ENCODE results near the gene SIRT2. TPM values are rescaled to one million over a fixed set of nuclear protein-coding genes. Genes with fewer than 3 reads are reported as not detected.
A peak's percentile ranks its signal among the peaks of the same experiment; 100 is the strongest.
"Not testable (repeated sequence)": the region's sequence is repeated elsewhere in the genome, so short reads cannot be mapped to it uniquely, and the experiment has no call there.

Gene SIRT2
- total RNA-seq, 2 donors from 2014 or later = 60.9 to 87.3 TPM

DNA sequence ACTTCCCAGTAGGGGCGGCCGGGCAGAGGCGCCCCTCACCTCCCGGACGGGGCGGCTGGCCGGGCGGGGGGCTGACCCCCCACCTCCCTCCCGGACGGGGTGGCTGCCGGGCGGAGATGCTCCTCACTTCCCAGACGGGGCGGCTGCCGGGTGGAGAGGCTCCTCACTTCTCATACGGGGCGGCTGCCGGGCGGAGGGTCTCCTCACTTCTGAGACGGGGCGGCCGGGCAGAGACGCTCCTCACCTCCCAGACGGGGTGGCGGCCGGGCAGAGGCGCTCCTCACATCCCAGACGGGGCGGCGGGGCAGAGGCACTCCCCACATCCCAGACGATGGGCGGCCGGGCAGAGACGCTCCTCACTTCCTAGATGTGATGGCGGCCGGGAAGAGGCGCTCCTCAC lies 43.7 kb downstream of the SIRT2 start:
- H3K36me3 Mint-ChIP-seq; H3K4me3 Mint-ChIP-seq; H3K9me3 Mint-ChIP-seq; DNase-seq (ENCODE audit: low spot score); H3K27ac Mint-ChIP-seq; H3K27me3 Mint-ChIP-seq; ATAC-seq: not testable (repeated sequence)
- peaks cover 30 to 34% of the 10 kb centered on the region in 2 donors for H3K4me1 Mint-ChIP-seq (ENCODE audit: low read depth in 2 of 2)

- not testable (repeated sequence) for H3K27me3 Mint-ChIP-seq
These were observed 44.5 kb downstream of the SIRT2 start for GRCh38 chr19:38854961-38855360.

DNA sequence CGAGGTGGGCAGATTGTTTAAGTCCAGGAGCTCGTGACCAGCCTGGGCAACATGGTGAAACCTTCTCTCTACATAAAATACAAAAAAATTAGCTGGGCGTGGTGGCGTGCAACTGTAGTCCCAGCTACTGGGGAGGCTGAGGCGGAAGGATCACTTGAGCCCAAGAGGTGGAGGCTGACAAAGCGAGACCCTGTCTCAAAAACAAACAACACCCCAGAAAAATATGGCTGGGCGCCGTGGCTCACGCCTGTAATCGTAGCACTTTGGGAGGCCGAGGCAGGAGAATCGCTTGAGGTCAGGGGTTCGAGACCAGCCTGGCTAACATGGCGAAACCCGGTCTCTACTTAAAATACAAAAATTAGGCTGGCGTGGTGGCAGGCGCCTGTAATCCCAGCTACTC lies 46.2 kb downstream of the SIRT2 start:
- ATAC-seq = no peak
- H3K4me1 Mint-ChIP-seq (ENCODE audit: low read depth in 2 of 2) = peaks cover 39 to 46% of the 10 kb centered on the region in 2 donors
- peak overlapping the region; percentile 98 for H3K27ac Mint-ChIP-seq

More at GRCh38 chr19:38854961-38855360, 44.5 kb downstream of the SIRT2 start:
- H3K27ac Mint-ChIP-seq; ATAC-seq; H3K36me3 Mint-ChIP-seq; DNase-seq (ENCODE audit: low spot score); H3K4me3 Mint-ChIP-seq; H3K9me3 Mint-ChIP-seq: not testable (repeated sequence)
- peaks cover 33 to 36% of the 10 kb centered on the region in 2 donors for H3K4me1 Mint-ChIP-seq (ENCODE audit: low read depth in 2 of 2)

GRCh38 chr19:38852231-38853044 lies 47.0 kb downstream of the SIRT2 start:
- Mint-ChIP-seq H3K27me3 (no peaks in the 10 kb centered on the region), H3K4me3 (peak overlapping the region; percentile 92), H3K9me3 (no peaks in the 10 kb centered on the region), H3K4me1 (ENCODE audit: low read depth in 2 of 2) (peaks cover 41 to 49% of the 10 kb centered on the region in 2 donors), H3K27ac (peak overlapping the region; percentile 98), H3K36me3 (peaks cover 9% of the 10 kb centered on the region)
- ATAC-seq (peak in 1 of 2 donors; percentile 2), DNase-seq (ENCODE audit: low spot score) (peak; percentile 85)

More for the DNA sequence above, 46.2 kb downstream of the SIRT2 start:
- H3K27me3 Mint-ChIP-seq = no peaks in the 10 kb centered on the region
- peak overlapping the region; percentile 92 for H3K4me3 Mint-ChIP-seq
- H3K36me3 Mint-ChIP-seq = peaks cover 9% of the 10 kb centered on the region
- H3K9me3 Mint-ChIP-seq = no peaks in the 10 kb centered on the region
- DNase-seq (ENCODE audit: low spot score) = no peak

GRCh38 chr19:38851622-38852230 lies 47.7 kb downstream of the SIRT2 start:
- Mint-ChIP-seq H3K4me3 (peak overlapping the region; percentile 95), H3K4me1 (ENCODE audit: low read depth in 2 of 2) (peaks cover 44 to 49% of the 10 kb centered on the region in 2 donors), H3K27me3 (no peaks in the 10 kb centered on the region), H3K27ac (peak overlapping the region; percentile 98), H3K36me3 (peaks cover 9% of the 10 kb centered on the region), H3K9me3 (no peaks in the 10 kb centered on the region)
- DNase-seq (ENCODE audit: low spot score) (peak; percentile 96), ATAC-seq (peak; percentile 34 to 54)

DNA sequence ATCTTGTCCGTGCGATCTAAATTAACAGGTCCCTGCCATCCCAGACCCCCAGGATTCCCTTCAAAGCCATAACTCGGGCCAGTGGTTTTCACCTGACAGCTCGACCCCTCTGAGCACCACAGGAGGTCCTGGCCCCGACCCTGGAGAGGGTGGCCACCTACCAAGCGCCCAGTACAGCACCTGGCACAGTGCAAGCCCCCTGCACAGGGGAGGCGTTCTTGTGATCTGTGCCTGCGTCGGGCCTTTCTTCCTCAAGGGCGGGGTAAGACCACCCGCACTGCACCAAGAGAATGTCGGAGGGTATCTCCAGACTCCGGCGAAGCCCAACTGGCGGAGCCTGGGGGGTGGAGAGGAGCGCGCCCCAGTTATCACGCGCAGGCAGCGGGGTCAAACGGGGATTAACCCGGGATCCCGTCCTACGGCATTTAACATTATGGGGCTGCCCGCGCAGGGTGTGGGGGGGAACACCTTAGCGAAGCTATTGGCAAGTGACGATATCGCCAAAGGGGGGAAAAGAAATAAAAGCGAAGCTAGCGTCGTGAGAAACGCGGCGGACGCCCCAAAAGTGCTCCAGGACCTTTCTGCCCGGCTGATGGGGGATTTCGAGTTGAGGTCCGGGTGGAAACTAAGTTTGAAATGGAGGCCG lies 48.3 kb downstream of the SIRT2 start:
- DNase-seq (ENCODE audit: low spot score) (no peak), ATAC-seq (no peak)
- Mint-ChIP-seq H3K4me3 (peak overlapping the region; percentile 95), H3K4me1 (ENCODE audit: low read depth in 2 of 2) (peaks cover 42 to 50% of the 10 kb centered on the region in 2 donors), H3K9me3 (no peaks in the 10 kb centered on the region), H3K36me3 (peaks cover 12% of the 10 kb centered on the region), H3K27me3 (no peaks in the 10 kb centered on the region), H3K27ac (peak overlapping the region; percentile 98)

DNA sequence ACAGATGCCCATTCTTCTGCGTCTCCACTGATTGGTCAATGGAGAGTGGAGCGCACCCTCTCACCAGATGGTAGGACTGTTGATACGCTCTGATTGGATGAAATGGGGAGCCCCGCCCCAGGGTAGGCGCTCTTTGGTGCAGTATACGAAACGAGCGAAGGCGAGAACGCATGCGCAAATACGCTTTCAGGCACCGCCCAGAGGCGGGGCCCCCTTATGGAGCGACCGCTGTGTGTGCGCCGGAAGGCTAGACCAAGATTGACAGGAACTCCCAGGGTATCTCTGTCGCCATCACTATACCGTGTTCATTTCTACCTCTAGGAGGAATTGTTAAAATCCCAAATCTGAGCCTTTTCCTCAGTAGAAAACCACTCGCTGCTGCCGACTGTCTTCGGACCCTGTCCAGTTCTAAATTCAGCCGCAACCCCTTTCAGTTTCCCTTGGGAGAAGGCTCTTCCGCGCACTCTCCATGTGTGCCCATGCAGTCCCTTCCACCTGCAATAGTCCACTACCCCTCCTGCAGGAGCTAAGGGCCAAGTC lies 48.9 kb downstream of the SIRT2 start:
- peak overlapping the region; percentile 98 for H3K27ac Mint-ChIP-seq
- H3K4me3 Mint-ChIP-seq = peak overlapping the region; percentile 95
- peaks cover 48 to 56% of the 10 kb centered on the region in 2 donors for H3K4me1 Mint-ChIP-seq (ENCODE audit: low read depth in 2 of 2)
- H3K9me3 Mint-ChIP-seq = no peaks in the 10 kb centered on the region
- peak; percentile 100 for DNase-seq (ENCODE audit: low spot score)
- no peaks in the 10 kb centered on the region for H3K27me3 Mint-ChIP-seq
- peak; percentile 86 to 88 for ATAC-seq
- H3K36me3 Mint-ChIP-seq = peaks cover 18% of the 10 kb centered on the region

DNA sequence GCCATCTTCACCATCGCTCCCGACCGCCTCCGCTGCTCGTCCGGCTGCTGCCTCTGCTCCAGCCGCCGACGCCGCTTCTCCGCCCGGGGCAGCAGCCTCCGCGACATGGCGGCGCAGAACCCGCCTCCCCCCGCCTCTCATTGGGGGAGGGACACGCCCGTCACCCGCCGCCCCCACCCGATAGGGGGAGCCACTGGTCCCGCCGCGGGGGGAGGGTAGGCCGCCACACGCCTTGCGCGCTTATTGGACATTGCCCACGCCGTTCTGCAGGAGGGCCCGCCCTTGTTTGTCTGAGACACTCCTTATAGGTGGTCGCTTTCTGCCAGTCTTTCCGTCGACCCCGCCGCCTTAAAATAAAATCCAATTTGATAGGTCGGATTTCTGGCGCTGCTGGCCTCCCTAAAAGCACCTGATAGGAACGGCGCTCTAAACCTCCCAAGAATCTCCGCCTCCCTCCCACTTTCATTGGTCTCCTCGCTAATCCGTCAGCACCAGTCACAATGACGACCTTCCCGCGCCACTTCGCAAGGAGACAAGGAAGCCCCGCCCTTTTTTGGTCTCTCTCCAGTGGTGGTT lies 49.5 kb downstream of the SIRT2 start, which contains the start of gene HNRNPL:
Gene HNRNPL, minus strand, starts transcription at position 127 of the 576 bp plus-strand sequence. Its CDS starts 20 bp downstream, at position 107.
- Mint-ChIP-seq H3K27ac (peak within 1 kb of the TSS; percentile 98), H3K4me3 (peak within 1 kb of the TSS; percentile 95), H3K4me1 (ENCODE audit: low read depth in 2 of 2) (peaks cover 51 to 60% of the 10 kb centered on the region in 2 donors), H3K36me3 (peaks cover 22% of the 10 kb centered on the region), H3K27me3 (no peaks in the 10 kb centered on the region), H3K9me3 (no peaks in the 10 kb centered on the region)
- ATAC-seq (peak; percentile 83 to 85), DNase-seq (ENCODE audit: low spot score) (peak; percentile 100)

DNA sequence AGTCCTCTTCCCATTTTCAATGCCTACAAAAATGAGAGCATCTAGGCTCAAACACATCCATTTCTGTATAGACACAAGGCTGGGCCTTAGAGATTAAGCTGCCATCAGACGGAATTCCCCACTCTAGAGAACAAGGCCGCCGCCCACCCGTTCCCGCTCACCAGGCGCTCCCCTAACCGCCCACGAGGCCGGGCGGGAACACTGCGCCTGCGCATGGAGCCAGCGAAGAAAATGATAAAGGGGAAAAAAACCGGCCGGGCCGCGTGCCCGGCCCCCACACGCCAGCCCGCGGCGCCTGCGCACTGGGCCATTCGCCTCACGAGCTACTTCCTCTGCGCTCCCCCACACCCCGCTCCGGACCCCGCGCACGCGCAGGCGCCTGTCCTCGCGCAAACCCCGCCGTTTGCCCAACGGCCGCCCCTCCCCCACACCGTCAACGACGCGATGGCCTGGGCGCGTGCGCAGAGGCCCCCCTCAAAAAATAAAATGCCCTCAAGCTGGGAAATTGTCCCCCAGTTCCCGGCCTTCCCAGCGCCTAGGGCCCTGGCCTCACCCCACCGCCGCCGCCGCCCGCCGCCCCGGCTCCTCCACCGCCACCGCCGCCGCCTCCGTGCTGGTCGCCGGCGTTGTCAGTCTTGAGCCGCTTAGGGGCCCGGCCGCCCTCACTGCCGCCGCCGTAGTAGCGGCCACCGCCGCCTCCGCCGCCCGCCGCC lies 50.1 kb downstream of the SIRT2 start:
- peak overlapping the region; percentile 98 for H3K27ac Mint-ChIP-seq
- ATAC-seq = peak; percentile 53 to 69
- peak; percentile 100 for DNase-seq (ENCODE audit: low spot score)
- peaks cover 28% of the 10 kb centered on the region for H3K36me3 Mint-ChIP-seq
- H3K27me3 Mint-ChIP-seq = no peaks in the 10 kb centered on the region
- peak overlapping the region; percentile 95 for H3K4me3 Mint-ChIP-seq
- peaks cover 55 to 65% of the 10 kb centered on the region in 2 donors for H3K4me1 Mint-ChIP-seq (ENCODE audit: low read depth in 2 of 2)
- H3K9me3 Mint-ChIP-seq = no peaks in the 10 kb centered on the region

DNA sequence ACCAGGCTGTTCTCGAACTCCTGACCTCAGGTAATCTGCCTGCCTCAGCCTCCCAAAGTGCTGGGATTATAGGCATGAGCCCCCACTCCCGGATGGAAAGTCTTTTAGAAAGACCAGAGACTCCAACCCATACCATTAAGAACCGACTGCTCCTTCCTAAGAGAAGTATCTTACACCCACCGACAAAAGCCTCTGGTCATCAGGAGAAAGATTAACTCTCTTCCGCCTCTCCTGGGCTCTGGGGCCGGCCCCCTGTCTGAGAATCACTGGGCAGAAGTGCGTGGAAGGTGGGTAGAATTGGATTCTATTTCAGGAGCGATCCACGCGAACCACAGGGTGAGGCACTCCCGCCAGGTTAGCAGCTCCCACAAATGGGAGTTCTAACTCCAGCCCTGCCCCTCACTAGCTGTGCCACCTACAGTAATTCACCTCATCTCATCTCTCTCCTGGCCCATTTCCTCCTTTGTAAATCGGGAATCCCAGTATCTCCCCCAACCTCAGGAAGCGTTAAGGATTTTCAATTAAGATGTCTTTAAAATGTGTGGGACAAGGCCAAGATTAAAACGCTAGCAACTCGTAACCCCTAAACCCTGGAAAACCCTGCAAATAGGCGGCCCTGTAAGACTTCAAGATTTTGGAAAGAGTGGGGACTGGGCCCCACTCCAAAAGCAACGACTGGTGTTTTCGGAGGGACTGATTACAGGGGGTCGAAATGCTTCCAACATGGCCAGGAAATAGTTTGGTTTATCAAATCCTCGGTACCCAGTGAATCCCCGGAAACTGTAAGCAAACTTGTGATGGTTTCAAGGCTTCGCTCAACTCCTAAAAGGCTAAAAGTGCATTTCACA lies 50.9 kb downstream of the SIRT2 start:
- Mint-ChIP-seq H3K36me3 (peaks cover 36% of the 10 kb centered on the region), H3K4me1 (ENCODE audit: low read depth in 2 of 2) (peaks cover 63 to 73% of the 10 kb centered on the region in 2 donors), H3K27me3 (no peaks in the 10 kb centered on the region), H3K9me3 (no peaks in the 10 kb centered on the region), H3K27ac (peak overlapping the region; percentile 98), H3K4me3 (peak overlapping the region; percentile 95)
- ATAC-seq (no peak), DNase-seq (ENCODE audit: low spot score) (no peak)

GRCh38 chr19:38846097-38846496 lies 53.3 kb downstream of the SIRT2 start:
- H3K27ac Mint-ChIP-seq = peak overlapping the region; percentile 98
- H3K9me3 Mint-ChIP-seq = no peaks in the 10 kb centered on the region
- H3K4me3 Mint-ChIP-seq = peak overlapping the region; percentile 48
- DNase-seq (ENCODE audit: low spot score) = no peak
- H3K4me1 Mint-ChIP-seq (ENCODE audit: low read depth in 2 of 2) = peaks cover 70 to 76% of the 10 kb centered on the region in 2 donors
- H3K27me3 Mint-ChIP-seq = no peaks in the 10 kb centered on the region
- no peak for ATAC-seq
- peaks cover 44% of the 10 kb centered on the region for H3K36me3 Mint-ChIP-seq

DNA sequence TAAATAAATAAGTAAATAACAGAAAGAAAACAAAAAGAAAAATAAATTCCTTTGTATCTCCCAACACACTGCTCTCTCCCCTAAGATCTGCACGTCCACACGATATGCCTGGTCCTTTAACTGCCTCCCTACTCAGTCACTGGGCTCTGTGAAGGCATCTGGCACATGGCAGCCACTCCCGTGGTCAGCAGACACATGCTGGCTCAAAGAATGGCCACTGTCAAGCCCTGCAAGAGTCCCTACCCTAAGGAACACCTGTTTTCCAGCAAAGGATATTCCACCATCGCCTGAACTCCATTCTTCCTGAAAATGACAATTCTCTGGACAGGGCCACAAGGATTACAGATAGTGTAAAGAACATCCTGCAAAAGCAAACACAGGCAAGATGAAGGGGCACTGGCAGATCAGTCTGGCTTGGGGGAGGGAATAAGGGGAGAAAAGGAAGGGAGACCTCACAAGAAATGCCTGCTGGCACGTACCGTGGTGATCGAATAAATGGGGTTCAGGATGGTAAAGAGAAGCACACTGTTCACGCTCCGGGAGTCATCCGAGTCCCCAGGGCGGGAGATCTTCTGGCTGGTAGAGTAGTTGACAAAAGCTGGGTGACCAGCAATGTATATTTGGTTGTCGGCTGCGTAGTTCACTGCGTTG lies 53.9 kb downstream of the SIRT2 start:
- H3K27ac Mint-ChIP-seq = peak overlapping the region; percentile 98
- ATAC-seq (no peak), DNase-seq (ENCODE audit: low spot score) (no peak)
- peak overlapping the region; percentile 48 for H3K4me3 Mint-ChIP-seq
- H3K36me3 Mint-ChIP-seq = peaks cover 44% of the 10 kb centered on the region
- peaks cover 70 to 75% of the 10 kb centered on the region in 2 donors for H3K4me1 Mint-ChIP-seq (ENCODE audit: low read depth in 2 of 2)
- H3K9me3 Mint-ChIP-seq = no peaks in the 10 kb centered on the region
- H3K27me3 Mint-ChIP-seq = no peaks in the 10 kb centered on the region

Measured in natural killer cell treated with Interleukin-12 subunit alpha and Interleukin-12 subunit beta and Interleukin-15 and Interleukin-18, amount 100 ng/mL, for 72 hours (primary cell).